Muscle of leg (tissue), 11 donors: ENCODE data around the gene CKB. TPM values are rescaled to one million over a fixed set of nuclear protein-coding genes. Genes with fewer than 3 reads are reported as not detected.
"Not testable (repeated sequence)": the region's sequence is repeated elsewhere in the genome, so short reads cannot be mapped to it uniquely, and the experiment has no call there.

Source experiments
- DNase-seq: peaks from one replicate; pipeline ENCODE4 v3.0.0; 2013
- H3K27ac ChIP-seq: one replicate; pipeline ENCODE4 v1.5.1; 2013; ENCODE audit warnings: mild to moderate bottlenecking, low read length, control low read depth
- H3K27me3 ChIP-seq: one replicate; pipeline ENCODE4 v1.6.1; 2013; ENCODE audit warnings: low read length; ENCODE audit not compliant: control insufficient read depth, insufficient read depth
- H3K36me3 ChIP-seq: one replicate; pipeline ENCODE4 v1.6.1; 2013; ENCODE audit warnings: low read length; ENCODE audit not compliant: control insufficient read depth, insufficient read depth
- H3K4me1 ChIP-seq: one replicate; pipeline ENCODE4 v1.6.1; 2013; ENCODE audit warnings: low read length; ENCODE audit not compliant: control insufficient read depth, insufficient read depth
- H3K4me3 ChIP-seq: one replicate; pipeline ENCODE4 v1.5.1; 2013; ENCODE audit warnings: low read length, control low read depth
- H3K9me3 ChIP-seq: replicated peaks from 2 replicates; pipeline ENCODE4 v1.6.1; 2013; ENCODE audit warnings: low read depth, low read length; ENCODE audit not compliant: control insufficient read depth
- WGBS: methylation state at CpG from one replicate; pipeline ENCODE4 v1.1.5; 2013; ENCODE audit warnings: missing lambda C conversion rate; ENCODE audit not compliant: insufficient coverage; 5-methylcytosine and 5-hydroxymethylcytosine counted together
- polyA plus RNA-seq, 8 donors: library from polyadenylated mRNA; unstranded; fragments of 120-200 nt; gene quantifications; one replicate each; pipeline versions ENCODE4 v1.2.1 to v1.2.3, GENCODE V29; 2013; ENCODE audit warnings: inconsistent platforms in 1 of 8, low replicate concordance in 1 of 8; ENCODE audit not compliant: insufficient read length in 8 of 8, insufficient read depth in 1 of 8
- total RNA-seq: library from RNA; stranded (reverse); fragments of 120-200 nt; gene quantifications from one replicate; pipeline ENCODE4 v1.2.4, GENCODE V29; 2013

Gene CKB
- total and polyA plus RNA-seq, 9 donors, result 155 to 560 (median 329) TPM

DNA sequence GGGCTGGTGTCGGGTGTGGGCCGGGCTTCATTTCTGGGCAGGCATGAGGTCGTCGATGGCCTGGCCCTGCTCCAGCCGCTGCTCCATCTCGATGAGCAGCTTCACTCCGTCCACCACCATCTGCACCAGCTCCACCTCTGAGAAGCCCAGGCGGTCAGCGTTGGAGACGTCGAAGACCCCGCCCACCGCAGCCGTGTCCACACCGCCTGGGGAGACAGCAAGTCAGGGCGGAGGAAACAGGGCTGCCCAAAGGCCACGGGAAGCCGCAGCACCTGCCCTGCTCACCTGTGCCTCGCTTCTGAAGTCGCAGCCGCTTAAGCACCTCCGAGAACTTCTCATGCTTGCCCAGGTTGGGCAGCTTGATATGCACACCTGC, 2.8 kb downstream of the CKB start:
- Histone ChIP-seq H3K36me3 (peaks cover 11% of the 10 kb centered on the region), H3K27ac (no peak overlapping the region), H3K4me3 (no peak overlapping the region), H3K4me1 (peaks cover 63% of the 10 kb centered on the region), H3K9me3 (no peaks in the 10 kb centered on the region), H3K27me3 (peaks cover 32% of the 10 kb centered on the region)
- no peak for DNase-seq
- WGBS, result 73% methylated on average over 15 of the region's 22 CpGs

DNA sequence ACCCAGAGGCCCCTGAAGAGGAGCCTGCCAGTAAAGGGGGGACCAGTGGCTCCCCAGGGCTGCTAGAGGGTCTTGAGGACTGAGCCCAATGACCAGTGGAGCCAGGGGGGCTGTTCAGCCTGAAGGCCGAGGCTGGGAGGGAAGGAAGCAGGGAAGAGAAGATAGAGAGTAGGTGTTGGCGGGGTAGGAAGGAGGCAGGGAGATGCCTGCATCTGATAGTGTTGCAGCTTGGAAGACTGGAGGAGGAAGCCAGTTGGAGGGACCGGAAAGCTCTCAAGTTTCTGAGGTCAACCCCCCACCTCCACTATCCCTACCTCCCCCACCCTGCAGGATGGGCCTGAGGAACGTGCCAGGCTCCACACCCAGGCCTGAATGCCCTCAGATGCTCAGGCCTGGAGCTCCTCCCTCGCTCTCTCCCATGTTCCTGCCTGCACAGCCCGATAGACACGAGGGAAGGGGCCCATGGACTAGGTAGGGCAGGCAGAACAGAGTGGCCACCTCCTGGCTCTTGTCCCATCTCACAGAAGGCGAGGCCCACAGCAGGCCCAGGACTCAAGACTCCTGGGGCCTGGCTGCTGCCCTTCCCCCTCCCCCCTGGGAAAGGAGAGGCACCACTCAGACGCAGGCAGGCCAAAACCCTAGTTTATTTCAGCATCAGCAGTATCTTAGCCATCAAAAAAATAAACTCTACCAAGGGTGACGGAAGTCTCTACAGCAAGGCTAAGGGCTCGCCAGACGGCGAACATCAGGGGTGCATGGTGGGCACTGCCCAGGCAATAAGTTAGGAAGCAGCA, 3.4 kb downstream of the CKB start:
- no peak for DNase-seq
- Histone ChIP-seq H3K4me3 (no peak overlapping the region), H3K27ac (no peak overlapping the region), H3K36me3 (peaks cover 11% of the 10 kb centered on the region), H3K9me3 (no peaks in the 10 kb centered on the region), H3K4me1 (peaks cover 57% of the 10 kb centered on the region), H3K27me3 (peaks cover 30% of the 10 kb centered on the region)
- 60% methylated on average over 4 of the region's 13 CpGs for WGBS

DNA sequence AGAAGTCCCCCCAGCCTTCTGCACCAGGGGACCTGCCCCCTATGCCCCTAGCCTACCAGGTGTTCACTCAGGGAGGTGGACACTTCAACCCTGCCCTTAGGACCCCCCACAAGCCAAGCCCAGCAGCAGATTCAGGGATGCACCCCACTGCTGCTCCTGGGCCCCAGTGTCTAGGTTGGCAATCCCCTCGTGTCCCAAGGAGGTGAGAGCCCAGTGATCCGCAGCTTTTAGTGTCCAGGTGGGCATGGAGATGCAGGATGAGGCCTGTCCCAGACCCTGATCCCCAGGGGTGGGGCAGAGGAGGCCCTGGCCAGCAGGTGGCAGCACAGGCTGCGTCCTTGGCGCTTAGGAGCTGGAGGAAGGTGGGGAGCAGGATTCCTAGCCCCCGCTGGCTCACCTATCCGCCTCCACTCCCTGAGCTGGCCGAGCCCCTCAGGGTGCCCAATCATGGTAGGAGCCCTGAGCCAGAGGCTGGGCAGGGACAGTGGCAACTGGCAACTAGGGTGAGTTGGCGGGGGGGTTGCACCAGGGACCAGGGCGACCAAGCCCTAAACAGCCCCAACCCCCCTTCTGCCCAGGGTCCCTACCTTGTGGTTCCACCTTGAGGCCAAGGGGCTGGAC, 4.1 kb downstream of the CKB start:
- Histone ChIP-seq H3K9me3 (no peaks in the 10 kb centered on the region), H3K27ac (no peak overlapping the region), H3K27me3 (peaks cover 26% of the 10 kb centered on the region), H3K4me1 (peaks cover 53% of the 10 kb centered on the region), H3K4me3 (no peak overlapping the region), H3K36me3 (peaks cover 11% of the 10 kb centered on the region)
- DNase-seq, result peak; percentile 54
- WGBS, result 53% methylated on average over 3 of the region's 9 CpGs

DNA sequence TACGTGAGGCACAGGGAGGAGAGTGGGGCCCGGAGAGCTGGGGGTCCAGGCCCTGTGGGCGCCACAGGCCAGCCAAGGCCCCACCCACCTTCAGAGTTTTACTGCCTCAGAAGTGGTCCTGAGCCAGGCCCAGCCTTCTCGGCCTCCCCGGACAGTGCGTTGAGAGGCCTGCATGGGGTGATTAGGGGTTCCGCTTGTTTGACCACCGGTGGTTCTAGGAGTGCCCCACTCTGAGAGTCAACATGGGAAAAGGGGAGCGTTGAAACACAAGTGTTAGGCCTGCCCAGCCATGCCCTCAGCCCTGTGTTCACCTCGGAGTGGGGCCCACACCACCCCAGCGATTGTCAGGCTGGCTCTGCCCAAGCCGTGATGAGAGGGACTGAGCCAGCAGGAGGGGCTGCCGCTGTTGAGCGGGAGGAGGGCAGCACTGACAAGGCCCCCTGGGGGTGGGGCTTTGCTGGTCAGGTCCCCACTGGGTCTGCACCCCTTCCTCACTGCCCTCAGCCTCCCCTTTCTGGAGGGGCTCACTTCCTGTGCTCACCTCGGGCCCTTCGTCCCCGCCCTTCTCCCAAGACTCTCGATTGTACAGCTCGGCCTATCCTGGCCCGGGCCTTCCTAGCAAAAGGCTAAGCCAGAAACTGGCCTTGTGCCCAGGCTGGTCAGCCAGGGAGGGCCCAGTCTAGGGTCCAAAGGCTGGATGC, 4.8 kb downstream of the CKB start:
- WGBS, result 27% methylated on average over 16 of the region's 20 CpGs
- Histone ChIP-seq H3K27ac (no peak overlapping the region), H3K27me3 (peaks cover 20% of the 10 kb centered on the region), H3K4me3 (no peak overlapping the region), H3K36me3 (peaks cover 11% of the 10 kb centered on the region), H3K9me3 (no peaks in the 10 kb centered on the region), H3K4me1 (peaks cover 53% of the 10 kb centered on the region)
- DNase-seq, result peak; percentile 47

DNA sequence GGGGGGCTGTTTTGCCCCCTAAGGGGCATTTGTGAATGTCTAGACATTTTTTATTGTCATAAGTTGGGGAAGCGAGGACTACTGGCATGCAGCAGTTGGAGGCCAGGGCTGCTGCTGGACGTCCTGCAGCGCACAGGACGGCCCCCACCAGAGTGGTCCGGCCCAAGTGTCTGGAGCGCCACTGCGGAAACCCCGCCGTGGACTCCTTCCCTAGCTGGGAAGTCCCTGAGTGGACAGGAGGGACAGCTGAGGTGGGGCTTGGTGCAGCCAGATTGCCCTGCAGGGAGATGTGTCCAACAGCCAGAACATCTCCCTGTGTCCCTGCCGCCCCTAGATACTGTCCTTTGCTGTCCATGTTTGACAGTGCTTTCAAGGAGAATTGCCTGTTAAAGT, 5.5 kb downstream of the CKB start:
- H3K9me3 ChIP-seq, result no peaks in the 10 kb centered on the region
- H3K27ac ChIP-seq, result no peak overlapping the region
- H3K36me3 ChIP-seq, result peaks cover 11% of the 10 kb centered on the region
- H3K4me3 ChIP-seq, result no peak overlapping the region
- H3K4me1 ChIP-seq, result peaks cover 57% of the 10 kb centered on the region
- peaks cover 16% of the 10 kb centered on the region for H3K27me3 ChIP-seq
- DNase-seq, result no peak
- 62% methylated on average over 10 of the region's 10 CpGs for WGBS

DNA sequence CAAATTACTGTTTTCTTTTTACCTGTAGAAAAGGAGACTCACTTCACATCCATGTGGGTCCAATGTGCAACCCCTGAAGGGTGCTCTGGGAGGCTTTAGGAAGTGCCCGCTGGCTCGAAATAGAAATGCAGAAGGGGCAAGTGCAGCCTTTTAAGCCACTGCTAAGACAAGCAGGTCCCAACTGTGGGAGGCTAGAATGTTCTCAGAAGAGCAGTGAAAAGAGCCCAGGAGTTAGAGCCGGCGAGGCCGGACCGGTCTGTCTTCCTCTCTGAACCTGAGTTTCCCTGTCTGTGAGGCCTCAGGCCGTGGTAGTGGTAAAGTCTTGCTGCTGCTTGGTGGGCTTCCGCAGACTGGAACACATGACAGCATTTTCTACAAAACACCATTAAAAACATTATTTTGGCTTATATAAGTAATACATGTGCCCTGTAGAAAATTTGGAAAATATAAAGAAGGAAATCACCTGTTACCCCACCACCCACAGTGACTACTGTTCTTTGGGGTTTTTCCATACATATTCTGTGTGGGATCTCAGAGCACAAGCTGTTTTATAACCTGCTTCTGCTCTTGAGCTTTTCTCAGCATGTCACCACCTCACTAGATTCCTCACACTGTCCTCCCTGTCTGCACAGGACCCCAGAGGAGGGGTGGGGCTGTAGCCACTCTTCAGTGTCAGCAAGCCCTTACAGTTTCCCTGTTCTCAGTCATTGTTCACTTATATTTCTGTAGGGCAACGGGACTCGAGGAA, 6.0 kb downstream of the CKB start:
- Histone ChIP-seq H3K4me1 (peaks cover 57% of the 10 kb centered on the region), H3K9me3 (no peaks in the 10 kb centered on the region), H3K27me3 (peaks cover 10% of the 10 kb centered on the region), H3K4me3 (no peak overlapping the region), H3K36me3 (peaks cover 13% of the 10 kb centered on the region), H3K27ac (no peak overlapping the region)
- WGBS, result 83% methylated on average over 3 of the region's 10 CpGs
- no peak for DNase-seq

DNA sequence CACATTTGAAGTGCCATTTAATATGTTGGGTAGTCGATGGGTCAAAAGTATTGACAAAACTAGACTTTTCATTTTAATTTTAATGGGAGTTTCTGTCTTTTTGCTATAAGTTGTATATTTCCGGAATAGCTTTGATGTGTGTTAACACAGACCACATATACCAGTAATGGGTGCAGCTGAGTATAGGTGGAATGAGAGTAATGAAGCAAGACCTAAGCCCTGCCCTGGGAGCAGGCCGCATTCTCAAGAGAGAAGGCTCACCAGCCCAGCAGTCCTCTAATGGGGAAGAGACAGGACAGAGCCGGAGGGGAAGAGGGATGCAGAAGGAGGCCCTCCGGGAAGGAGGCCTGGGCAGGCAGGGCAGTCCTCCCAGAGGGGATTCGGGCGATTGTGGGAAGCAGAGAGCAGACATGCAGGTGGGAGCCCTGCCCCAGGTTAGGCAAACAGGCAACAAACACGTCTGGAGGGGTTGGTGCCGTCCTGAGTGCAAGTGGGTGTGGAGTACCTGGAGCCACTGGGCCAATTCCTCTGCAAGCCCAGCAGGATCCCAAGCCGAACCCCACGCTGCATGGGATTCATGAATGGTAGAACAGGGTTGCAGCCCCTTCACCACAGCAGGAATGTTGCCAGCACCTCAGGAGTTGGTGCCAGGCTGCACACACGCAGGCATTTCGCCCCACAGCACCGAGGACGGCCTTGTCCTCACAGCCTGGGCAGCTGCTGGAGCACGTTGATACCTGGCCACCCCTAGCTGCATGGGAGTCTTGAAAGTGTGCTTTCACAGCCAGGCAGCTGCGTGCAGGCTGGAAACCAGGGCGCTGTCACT, 7.8 kb downstream of the CKB start:
- Histone ChIP-seq H3K27me3 (no peaks in the 10 kb centered on the region), H3K9me3 (no peaks in the 10 kb centered on the region), H3K4me3 (no peak overlapping the region), H3K27ac (no peak overlapping the region), H3K4me1 (peaks cover 43% of the 10 kb centered on the region), H3K36me3 (peaks cover 26% of the 10 kb centered on the region)
- 85% methylated on average over 16 of the region's 18 CpGs for WGBS
- DNase-seq, result no peak

DNA sequence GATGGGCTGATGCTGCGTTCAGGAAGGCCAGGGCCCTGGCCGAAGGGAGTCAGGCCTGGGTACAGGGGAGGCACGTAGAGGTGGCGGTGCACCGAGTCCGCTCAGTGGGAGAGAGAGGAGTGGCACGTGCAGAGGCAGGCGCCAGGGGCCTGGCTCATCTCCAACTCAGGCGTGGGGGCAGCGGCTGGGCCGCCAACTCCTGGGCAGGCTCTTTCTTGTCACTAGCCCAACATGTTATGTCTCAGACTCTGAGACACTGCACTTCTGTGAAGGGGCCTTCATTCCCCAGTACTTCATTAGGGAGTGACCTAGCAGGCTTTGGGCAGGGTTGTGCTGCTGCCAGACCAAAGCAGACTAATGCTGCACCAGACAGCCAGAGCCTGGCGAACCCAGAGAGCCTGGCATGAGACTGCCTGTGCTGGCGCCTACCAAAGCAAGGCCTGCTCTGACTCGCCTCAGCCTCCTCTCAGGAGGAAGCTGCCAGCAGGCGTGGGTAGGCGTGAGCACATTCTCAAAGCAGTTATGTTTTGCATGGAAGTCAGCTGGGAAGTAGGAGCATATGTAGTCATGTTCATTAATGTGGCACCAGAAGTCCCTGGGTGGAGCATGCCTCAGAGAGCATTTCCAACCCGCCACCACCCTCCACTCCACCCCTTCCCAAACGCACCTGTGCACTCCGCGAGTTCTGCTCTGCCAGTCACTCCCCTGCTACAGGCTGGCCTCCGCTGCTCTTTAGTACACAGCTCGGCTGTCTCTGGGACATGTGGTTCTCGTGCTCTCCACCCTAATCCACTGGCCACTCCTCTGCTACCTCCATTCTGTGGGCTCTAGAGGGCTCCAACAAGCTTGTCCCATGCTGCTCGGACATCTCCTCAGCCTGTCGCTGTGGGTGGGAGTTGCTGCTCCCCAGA, 9.7 kb downstream of the CKB start:
- H3K9me3 ChIP-seq, result no peaks in the 10 kb centered on the region
- no peak overlapping the region for H3K4me3 ChIP-seq
- H3K27ac ChIP-seq, result peak overlapping the region; percentile 84
- DNase-seq, result peak; percentile 60
- no peaks in the 10 kb centered on the region for H3K27me3 ChIP-seq
- H3K36me3 ChIP-seq, result peaks cover 32% of the 10 kb centered on the region
- H3K4me1 ChIP-seq, result peaks cover 24% of the 10 kb centered on the region
- WGBS, result 68% methylated on average over 18 of the region's 25 CpGs

DNA sequence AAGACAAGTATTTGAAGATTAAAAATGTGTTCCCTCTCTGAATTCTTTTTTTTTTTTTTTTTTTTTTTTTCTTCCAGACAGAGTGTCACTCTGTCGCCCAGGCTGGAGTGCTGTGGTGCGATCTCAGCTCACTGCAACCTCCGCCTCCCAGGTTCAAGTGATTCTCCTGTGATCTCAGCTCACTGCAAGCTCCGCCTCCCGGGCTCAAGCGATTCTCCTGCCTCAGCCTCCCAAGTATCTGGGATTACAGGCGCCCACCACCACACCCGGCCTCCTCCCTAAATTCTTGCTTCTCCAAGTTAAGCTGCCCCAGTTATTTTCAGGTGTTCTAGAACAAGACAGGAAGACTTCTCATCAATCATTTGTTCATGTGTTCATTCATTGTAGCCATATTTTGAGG, 10.4 kb downstream of the CKB start:
- Histone ChIP-seq H3K4me1 (peaks cover 17% of the 10 kb centered on the region), H3K36me3 (peaks cover 37% of the 10 kb centered on the region), H3K27ac (peak overlapping the region; percentile 84)
- 90% methylated on average over 2 of the region's 8 CpGs for WGBS
- H3K4me3 ChIP-seq, H3K9me3 ChIP-seq, DNase-seq, H3K27me3 ChIP-seq: not testable (repeated sequence)
